Hepatic stellate cell (primary cell): ENCODE data around the gene UTS2.

Experiments used
- DNase-seq: peaks from one replicate; pipeline ENCODE4 v3.0.0; 2011; ENCODE audit warnings: low spot score

The UTS2 gene

GRCh38 chr1:7852804-7853683 lies at the start of gene UTS2:
Gene UTS2, minus strand, starts transcription at chr1:7853065. Its CDS starts 62 bp downstream, at chr1:7853003.
- no peak for DNase-seq

- DNase-seq, result no peak
Measured at GRCh38 chr1:7899741-7900140, 46.9 kb upstream of the UTS2 start.

- no peak for DNase-seq
Measured at GRCh38 chr1:7898962-7899361, 46.1 kb upstream of the UTS2 start.

GRCh38 chr1:7896994-7897393 lies 44.1 kb upstream of the UTS2 start:
- DNase-seq, result no peak

- no peak for DNase-seq
Measured at GRCh38 chr1:7893529-7894180, 40.8 kb upstream of the UTS2 start.

- no peak for DNase-seq
Measured at GRCh38 chr1:7891804-7892203, 38.9 kb upstream of the UTS2 start.

GRCh38 chr1:7890853-7891252 lies 38.0 kb upstream of the UTS2 start:
- DNase-seq, result no peak

GRCh38 chr1:7888248-7889081 lies 35.6 kb upstream of the UTS2 start:
- DNase-seq, result no peak

- DNase-seq, result no peak
Measured at GRCh38 chr1:7886405-7886745, 33.5 kb upstream of the UTS2 start.

GRCh38 chr1:7885513-7886404 lies 32.9 kb upstream of the UTS2 start:
- DNase-seq, result no peak

GRCh38 chr1:7884757-7885156 lies 31.9 kb upstream of the UTS2 start:
- DNase-seq, result no peak

GRCh38 chr1:7879228-7879627 lies 26.4 kb upstream of the UTS2 start:
- no peak for DNase-seq

- no peak for DNase-seq
Measured at GRCh38 chr1:7878027-7878426, 25.2 kb upstream of the UTS2 start.

GRCh38 chr1:7873801-7874795 lies 21.2 kb upstream of the UTS2 start:
- no peak for DNase-seq

GRCh38 chr1:7871136-7871535 lies 18.3 kb upstream of the UTS2 start:
- DNase-seq, result no peak

- DNase-seq, result no peak
Measured at GRCh38 chr1:7869136-7869920, 16.5 kb upstream of the UTS2 start.

- DNase-seq, result no peak
Measured at GRCh38 chr1:7868070-7868780, 15.4 kb upstream of the UTS2 start.

GRCh38 chr1:7865978-7866377 lies 13.1 kb upstream of the UTS2 start:
- no peak for DNase-seq

GRCh38 chr1:7863756-7864328 lies 11.0 kb upstream of the UTS2 start:
- DNase-seq, result no peak
